C4-2B (cell line): ENCODE data around the gene ZFP36L2.

Experiments
- H3K27ac ChIP-seq: fragments of 450-650 bp; 2 replicates; pipeline ENCODE4 v1.5.1; 2017
- CTCF ChIP-seq: fragments of 450-650 bp; conservative IDR thresholded peaks from 2 replicates; pipeline ENCODE4 v1.5.1; 2017; ENCODE audit warnings: mild to moderate bottlenecking
- ZFX ChIP-seq: fragments of 450-650 bp; IDR thresholded peaks from 2 replicates; pipeline ENCODE4 v1.6.1; 2017

ZFP36L2 gene

GRCh38 chr2:43226558-43226954, at the start of gene ZFP36L2:
Gene ZFP36L2 (minus strand): TSS chr2:43226606. CDS start chr2:43226315, 291 bp downstream.
- TF ChIP-seq CTCF (no peak), ZFX (no peak)
- H3K27ac ChIP-seq: peak within 1 kb of the TSS; percentile 96

DNA sequence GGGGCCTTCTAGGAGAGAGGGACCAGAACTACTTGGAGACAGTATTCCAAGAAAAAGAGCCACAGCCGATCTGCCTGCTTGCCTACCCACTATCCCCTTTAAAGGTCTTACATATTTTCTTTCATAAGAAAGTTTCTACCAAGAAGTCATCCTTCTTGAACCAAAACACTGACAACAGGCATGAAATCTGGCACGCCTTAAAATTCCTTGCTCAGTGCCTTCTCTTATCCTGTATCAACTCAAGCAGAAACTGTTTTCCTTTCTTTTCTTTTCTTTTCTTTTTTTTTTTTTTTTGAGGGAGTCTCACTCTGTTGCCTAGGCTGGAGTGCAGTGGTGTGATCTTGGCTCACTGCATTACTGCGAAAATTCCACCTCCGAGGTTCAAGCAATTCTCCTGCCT, 48.3 kb upstream of the ZFP36L2 start:
- TF ChIP-seq ZFX: no peak
- no peak for TF ChIP-seq CTCF
- no peak overlapping the region for H3K27ac ChIP-seq

DNA sequence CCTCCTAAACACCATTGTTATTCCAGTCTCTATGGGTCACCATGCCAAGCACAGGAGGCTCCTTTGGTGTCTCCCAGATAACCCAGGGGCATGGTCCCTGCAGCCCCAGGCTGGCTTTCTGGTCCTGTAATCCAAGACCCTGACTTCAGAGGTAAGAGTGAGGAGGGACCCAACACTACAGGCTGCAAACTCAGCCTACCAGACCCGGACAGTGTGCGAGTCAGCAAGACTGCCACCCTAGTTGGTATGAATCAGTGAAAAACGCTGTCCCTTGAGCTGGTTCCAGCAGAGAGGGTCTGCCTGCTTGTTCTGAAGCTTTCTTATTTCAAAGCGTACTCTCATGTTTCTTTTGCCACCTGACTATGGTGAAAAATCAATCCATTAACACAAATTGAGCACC, 47.6 kb upstream of the ZFP36L2 start:
- TF ChIP-seq CTCF: no peak
- no peak for TF ChIP-seq ZFX
- no peak overlapping the region for H3K27ac ChIP-seq

DNA sequence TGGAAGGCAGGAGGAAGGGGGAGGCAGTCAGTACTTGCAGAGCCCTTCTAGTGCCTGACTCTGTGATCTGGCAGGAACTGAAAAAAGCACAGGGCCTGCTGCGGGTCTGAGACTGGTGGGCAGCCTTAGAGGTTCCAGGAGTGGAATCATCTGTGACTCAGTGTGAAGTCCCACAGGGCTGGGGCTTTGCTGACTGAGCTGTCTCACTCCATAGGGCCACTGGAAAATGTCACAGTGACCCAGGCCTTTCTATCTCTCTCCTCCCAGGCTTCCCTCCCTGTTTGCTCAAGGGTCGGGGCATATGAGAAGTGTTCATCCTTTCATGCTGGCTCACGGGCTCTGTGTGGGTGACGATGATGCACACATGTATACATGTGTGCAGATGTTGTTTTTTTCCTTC, 47.1 kb upstream of the ZFP36L2 start:
- H3K27ac ChIP-seq: no peak overlapping the region
- TF ChIP-seq ZFX: no peak
- no peak for TF ChIP-seq CTCF

GRCh38 chr2:43270930-43271615, 44.7 kb upstream of the ZFP36L2 start:
- no peak overlapping the region for H3K27ac ChIP-seq
- TF ChIP-seq ZFX: no peak
- TF ChIP-seq CTCF: no peak

DNA sequence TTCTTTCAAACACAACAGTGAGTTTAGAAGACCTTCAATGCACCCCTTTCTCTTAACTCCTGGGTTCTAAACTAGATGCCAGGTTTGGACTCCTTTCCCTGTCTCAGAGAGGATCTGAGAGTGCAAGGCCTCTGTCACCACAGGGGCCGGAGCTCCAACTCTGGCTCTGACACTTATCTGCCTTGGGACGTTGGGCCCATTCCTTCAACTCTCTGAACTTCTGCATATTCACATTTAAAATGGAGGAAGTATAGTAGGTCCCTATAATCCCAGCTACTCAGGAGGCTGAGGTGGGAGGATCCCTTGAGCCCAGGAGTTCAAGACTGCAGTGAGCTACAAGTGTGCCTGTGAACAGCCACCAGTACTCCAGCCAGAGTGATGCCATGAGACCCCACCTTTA, 44.1 kb upstream of the ZFP36L2 start:
- no peak overlapping the region for H3K27ac ChIP-seq
- TF ChIP-seq ZFX (no peak), CTCF (no peak)

DNA sequence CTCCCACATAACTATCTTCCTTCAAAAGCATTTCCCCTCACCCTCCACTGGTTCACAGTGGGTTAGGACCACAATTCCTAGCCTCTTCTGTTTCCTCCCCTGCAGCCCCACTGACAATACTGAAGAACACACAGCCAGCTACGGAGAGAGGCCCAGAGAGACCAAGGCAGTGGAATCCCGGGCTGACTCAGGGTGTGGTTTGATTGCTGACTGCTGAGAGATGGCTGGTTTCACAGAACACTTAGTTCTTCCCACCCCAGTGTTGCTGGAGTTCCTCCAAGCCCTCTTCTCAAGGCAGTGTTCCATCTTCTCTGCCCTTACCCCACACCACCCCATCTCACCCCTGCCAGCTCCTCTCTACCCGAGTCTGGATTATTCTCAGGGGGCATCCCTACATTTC, 43.3 kb upstream of the ZFP36L2 start:
- no peak for TF ChIP-seq ZFX
- no peak for TF ChIP-seq CTCF
- no peak overlapping the region for H3K27ac ChIP-seq
